GM13977 (cell line): Measurements from ENCODE around the gene MYD88.

ENCODE experiments used
- DNase-seq: peaks from one replicate; pipeline ENCODE4 v3.0.0; 2012; ENCODE audit warnings: low spot score
- CTCF ChIP-seq: IDR thresholded peaks from 2 replicates; pipeline ENCODE4 v1.5.1; 2012; ENCODE audit warnings: mild to moderate bottlenecking, control low read depth; ENCODE audit not compliant: insufficient read depth; ENCODE audit errors: extremely low read depth, missing control alignments
- in situ Hi-C: fragments of 300-500 bp; cut with MboI; formaldehyde crosslinking; loops from one replicate; pipeline ENCODE4 v1.12.0; 2022; ENCODE audit warnings: low sequenced_read_pairs, low pct_unique_long_range_greater_than_20kb, mixed read lengths, inconsistent platforms; ENCODE audit not compliant: unreplicated experiment

Gene MYD88

GRCh38 chr3:38114052-38114874 lies 24.2 kb upstream of the MYD88 start:
- in situ Hi-C loops, result no loop called here
- DNase-seq, result no peak
- TF ChIP-seq CTCF, result no peak

GRCh38 chr3:38114875-38115644 lies 23.4 kb upstream of the MYD88 start:
- in situ Hi-C loops, result no loop called here
- DNase-seq, result no peak
- TF ChIP-seq CTCF, result no peak

DNA sequence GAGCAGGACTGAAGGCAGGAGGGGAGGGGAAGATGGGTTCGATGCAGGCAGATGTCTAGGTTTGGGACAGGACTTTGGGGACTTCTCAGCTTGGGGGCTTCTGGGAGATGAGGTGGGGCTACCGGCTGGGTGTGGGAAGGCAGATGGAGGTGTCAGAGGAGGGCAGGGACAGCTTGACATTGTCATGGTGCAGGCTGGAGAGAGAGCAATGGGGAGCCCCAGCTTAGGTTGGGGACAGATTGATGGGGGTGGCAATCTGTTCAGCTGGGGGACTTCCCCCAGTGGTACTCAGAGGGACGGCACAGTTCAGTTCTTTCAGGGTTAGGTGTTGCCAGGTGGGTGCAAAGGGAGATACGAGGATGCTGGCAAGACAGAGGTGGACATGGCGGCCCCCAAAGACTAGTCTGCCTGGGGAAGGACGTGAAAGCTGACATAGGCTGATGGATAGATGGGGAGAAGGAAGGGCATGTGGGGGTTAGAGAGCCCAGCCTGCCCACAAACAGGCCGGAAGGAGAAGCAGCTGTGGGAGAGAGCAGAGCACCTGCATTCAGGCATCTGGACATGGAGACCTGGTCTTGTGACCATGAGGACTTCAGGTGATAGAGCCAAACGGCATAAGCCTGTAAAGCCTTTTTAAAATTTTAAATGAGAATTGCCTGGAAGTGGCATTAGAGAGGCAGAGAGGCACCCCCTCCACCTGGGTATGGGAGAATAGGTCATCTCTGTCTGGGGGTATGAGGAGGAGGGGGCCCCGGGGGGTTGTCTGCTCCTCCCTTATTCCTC lies 22.6 kb upstream of the MYD88 start:
- DNase-seq, result no peak
- TF ChIP-seq CTCF, result no peak
- in situ Hi-C loops, result no loop called here

DNA sequence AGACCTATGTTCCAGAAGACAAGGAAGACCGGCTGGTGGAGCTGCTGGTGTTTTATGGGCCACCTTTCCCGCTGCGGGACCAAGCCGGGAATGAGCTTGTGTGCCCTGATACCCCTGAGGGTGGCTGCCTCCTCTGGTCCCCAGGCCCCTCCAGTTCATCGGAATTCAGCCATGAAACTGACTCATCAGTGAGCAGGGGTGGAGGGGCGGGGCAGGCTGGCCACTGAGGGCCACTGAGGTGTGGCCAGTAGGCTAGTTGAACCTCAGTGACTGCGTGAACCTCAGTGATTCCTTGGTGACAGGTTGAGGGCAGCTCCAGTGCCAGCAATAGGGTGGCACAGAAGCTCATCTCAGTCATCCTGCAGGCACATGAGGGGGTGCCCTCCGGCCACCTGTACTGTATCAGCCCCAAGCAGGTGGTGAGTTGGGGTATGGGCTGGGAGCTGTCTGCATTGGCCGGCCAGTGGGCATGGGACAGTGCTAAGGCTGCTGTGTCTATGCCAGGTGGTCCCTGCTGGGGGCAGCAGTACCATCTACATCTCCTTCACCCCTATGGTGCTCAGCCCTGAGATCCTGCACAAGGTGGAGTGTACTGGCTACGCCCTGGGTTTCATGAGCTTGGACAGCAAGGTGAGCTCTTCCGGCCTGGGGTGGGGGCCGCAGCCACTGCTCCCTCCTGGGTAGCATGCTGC lies 21.8 kb upstream of the MYD88 start:
- peak; percentile 18 for TF ChIP-seq CTCF
- DNase-seq, result no peak
- in situ Hi-C loops, result no loop called here

DNA sequence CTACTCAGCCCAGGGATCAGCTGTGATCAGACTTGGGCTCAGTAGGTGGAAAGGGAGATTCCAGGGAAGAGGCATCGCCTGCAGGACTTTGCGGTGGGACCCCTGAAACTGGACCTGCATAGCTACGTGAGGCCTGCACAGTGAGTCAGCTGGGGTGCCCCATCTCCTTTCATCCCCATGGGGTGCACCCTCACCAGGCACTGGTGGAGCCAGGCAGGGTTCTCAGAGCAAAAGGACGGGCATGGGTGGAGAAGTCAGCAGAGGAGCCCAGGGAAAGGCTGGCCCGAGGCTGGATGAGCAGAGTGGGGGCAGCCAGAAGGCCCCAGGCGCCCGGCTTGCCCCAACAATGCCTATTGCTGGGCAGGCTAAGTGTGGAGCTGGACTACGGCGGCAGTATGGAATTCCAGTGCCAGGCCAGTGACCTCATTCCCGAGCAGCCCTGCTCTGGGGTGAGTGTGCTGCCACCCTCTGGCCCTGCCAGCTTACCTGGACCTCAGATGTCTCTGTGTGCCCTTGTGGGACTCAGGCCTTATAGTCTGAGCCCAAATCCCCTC lies 21.2 kb upstream of the MYD88 start:
- in situ Hi-C loops, result no loop called here
- no peak for TF ChIP-seq CTCF
- no peak for DNase-seq

- DNase-seq, result peak; percentile 84
- TF ChIP-seq CTCF, result peak; percentile 88
These were observed 20.6 kb upstream of the MYD88 start for GRCh38 chr3:38117748-38118420.

More at GRCh38 chr3:38117748-38118420, 20.6 kb upstream of the MYD88 start:
- in situ Hi-C loops, result no loop called here
